ENCODE results near the gene USP17L5.
"Not testable (repeated sequence)": the region's sequence is repeated elsewhere in the genome, so short reads cannot be mapped to it uniquely, and the experiment has no call there.

USP17L5 gene

GRCh38 chr4:9339103-9339502 is at the start of gene USP17L5:
Gene USP17L5, plus strand, starts transcription at chr4:9339403. Its CDS starts 0 bp downstream, at chr4:9339403.
- not testable (repeated sequence) for H3K4me3 ChIP-seq (ENCODE audit: low read depth, low read length)

GRCh38 chr4:9324191-9324590 is 15.0 kb upstream of the USP17L5 start:
- not testable (repeated sequence) for H3K4me3 ChIP-seq (ENCODE audit: low read depth, low read length)

- H3K4me3 ChIP-seq (ENCODE audit: low read depth, low read length): not testable (repeated sequence)
These were observed 14.3 kb upstream of the USP17L5 start, which contains the start of gene USP17L24 for GRCh38 chr4:9324865-9325264. Gene USP17L24, plus strand, starts transcription at chr4:9325165. Its CDS starts 0 bp downstream, at chr4:9325165.

GRCh38 chr4:9329611-9330010 is 9.6 kb upstream of the USP17L5 start, which contains the start of gene USP17L25:
Gene USP17L25, plus strand, starts transcription at chr4:9329911. Its CDS starts 0 bp downstream, at chr4:9329911.
- not testable (repeated sequence) for H3K4me3 ChIP-seq (ENCODE audit: low read depth, low read length)

GRCh38 chr4:9334358-9334757 is 4.8 kb upstream of the USP17L5 start, which contains the start of gene USP17L26:
Gene USP17L26, plus strand, starts transcription at chr4:9334658. Its CDS starts 0 bp downstream, at chr4:9334658.
- H3K4me3 ChIP-seq (ENCODE audit: low read depth, low read length): not testable (repeated sequence)

- H3K4me3 ChIP-seq (ENCODE audit: low read depth, low read length): not testable (repeated sequence)
These were observed 4.6 kb downstream of the USP17L5 start, which contains the start of gene USP17L27 for GRCh38 chr4:9343848-9344247. Gene USP17L27, plus strand, starts transcription at chr4:9344148. Its CDS starts 0 bp downstream, at chr4:9344148.

- not testable (repeated sequence) for H3K4me3 ChIP-seq (ENCODE audit: low read depth, low read length)
These were observed 9.4 kb downstream of the USP17L5 start, which contains the start of gene USP17L28 for GRCh38 chr4:9348593-9348992. Gene USP17L28, plus strand, starts transcription at chr4:9348893. Its CDS starts 0 bp downstream, at chr4:9348893.

GRCh38 chr4:9350866-9351265 is 11.7 kb downstream of the USP17L5 start:
- not testable (repeated sequence) for H3K4me3 ChIP-seq (ENCODE audit: low read depth, low read length)

GRCh38 chr4:9353338-9353737 is 14.1 kb downstream of the USP17L5 start, which contains the start of gene USP17L29:
Gene USP17L29, plus strand, starts transcription at chr4:9353638. Its CDS starts 0 bp downstream, at chr4:9353638.
- H3K4me3 ChIP-seq (ENCODE audit: low read depth, low read length): not testable (repeated sequence)

- H3K4me3 ChIP-seq (ENCODE audit: low read depth, low read length): not testable (repeated sequence)
These were observed 23.6 kb downstream of the USP17L5 start, which contains the start of gene USP17L30 for GRCh38 chr4:9362829-9363228. Gene USP17L30, plus strand, starts transcription at chr4:9363129. Its CDS starts 0 bp downstream, at chr4:9363129.

GRCh38 chr4:9379881-9380280 is 40.7 kb downstream of the USP17L5 start:
- not testable (repeated sequence) for H3K4me3 ChIP-seq (ENCODE audit: low read depth, low read length)

GRCh38 chr4:9381012-9381534 is 41.9 kb downstream of the USP17L5 start:
- not testable (repeated sequence) for H3K4me3 ChIP-seq (ENCODE audit: low read depth, low read length)

- H3K4me3 ChIP-seq (ENCODE audit: low read depth, low read length): no peak overlapping the region
- no peak for TF ChIP-seq CTCF (IDR thresholded peaks at IDR 0.05; ENCODE audit: borderline replicate concordance, insufficient read depth, low read depth, low read length)
These were observed 44.9 kb downstream of the USP17L5 start for GRCh38 chr4:9384126-9384525.

- not testable (repeated sequence) for H3K4me3 ChIP-seq (ENCODE audit: low read depth, low read length)
These were observed 49.8 kb downstream of the USP17L5 start for GRCh38 chr4:9389001-9389400.

Data from GM12875 (cell line).